Esophagus muscularis mucosa (tissue), 4 donors: Measurements from ENCODE around the gene COL2A1. TPM values are rescaled to one million over a fixed set of nuclear protein-coding genes. Genes with fewer than 3 reads are reported as not detected.

Experiments used
- DNase-seq: peaks from one replicate; pipeline ENCODE4 v3.0.0-alpha.2; 2017; ENCODE audit errors: extremely low spot score
- H3K27ac ChIP-seq, 4 donors: fragments of 200-600 bp; sonication (generic); replicated peaks in 1 of 4; 1 replicate in 3 of 4; 2 replicates in 1 of 4; pipeline ENCODE4 v1.5.1; 2016 to 2019; ENCODE audit warnings: mild to moderate bottlenecking in 1 of 4
- H3K27me3 ChIP-seq, 4 donors: fragments of 200-600 bp; sonication (generic); one replicate each; pipeline versions ENCODE4 v1.5.1 to v1.6.0; 2016 to 2019
- H3K36me3 ChIP-seq, 4 donors: fragments of 200-600 bp; sonication (generic); one replicate each; pipeline ENCODE4 v1.5.1; 2016 to 2019
- H3K4me1 ChIP-seq, 4 donors: fragments of 200-600 bp; sonication (generic); one replicate each; pipeline ENCODE4 v1.5.1; 2016 to 2019
- H3K4me3 ChIP-seq, 4 donors: fragments of 200-600 bp; sonication (generic); 1 replicate in 2 of 4; 2 replicates in 2 of 4; pipeline ENCODE4 v1.5.1; 2016 to 2019; ENCODE audit warnings: mild to moderate bottlenecking in 4 of 4, moderate library complexity in 1 of 4
- H3K9me3 ChIP-seq, 4 donors: fragments of 200-600 bp; sonication (generic); 1 replicate in 3 of 4; 2 replicates in 1 of 4; pipeline ENCODE4 v1.5.1; 2016 to 2019
- CTCF ChIP-seq, 3 experiments: fragments of 200-600 bp in 2 of 3; fragments of 450-650 bp in 1 of 3; sonication (generic) in 2 of 3; IDR thresholded peaks; one replicate each; pipeline ENCODE4 v1.5.1; 2017 to 2019; ENCODE audit warnings: antibody characterized with exemption in 3 of 3, mild to moderate bottlenecking in 2 of 3, moderate library complexity in 1 of 3
- EP300 ChIP-seq: sonication (generic); formaldehyde crosslinking; IDR thresholded peaks from one replicate; pipeline ENCODE4 v1.6.1; 2017; ENCODE audit warnings: antibody characterized with exemption
- POLR2A ChIP-seq: fragments of 450-650 bp; IDR thresholded peaks from one replicate; pipeline ENCODE4 v1.6.1; 2017; ENCODE audit warnings: antibody characterized with exemption, moderate library complexity, mild to moderate bottlenecking, low read depth
- POLR2AphosphoS5 ChIP-seq, 2 donors: sonication (generic); formaldehyde crosslinking; IDR thresholded peaks; one replicate each; pipeline ENCODE4 v1.6.1; 2017; ENCODE audit warnings: antibody characterized with exemption in 2 of 2
- WGBS: methylation state at CpG from one replicate; pipeline ENCODE4 v1.1.5; 2018; 5-methylcytosine and 5-hydroxymethylcytosine counted together
- intact Hi-C: fragments of 100-400 bp; cut with DNase I; formaldehyde crosslinking; loops from one replicate; pipeline ENCODE4 v1.15.1; 2023
- total RNA-seq, 4 donors: library from RNA; depleted of rRNA; stranded (reverse); fragments of >200 nt; gene quantifications; one replicate each; pipeline versions ENCODE4 v1.1.0 to v1.2.1, GENCODE V29; 2016

The COL2A1 gene
- total RNA-seq, 4 donors from 2014 or later, result not detected

DNA sequence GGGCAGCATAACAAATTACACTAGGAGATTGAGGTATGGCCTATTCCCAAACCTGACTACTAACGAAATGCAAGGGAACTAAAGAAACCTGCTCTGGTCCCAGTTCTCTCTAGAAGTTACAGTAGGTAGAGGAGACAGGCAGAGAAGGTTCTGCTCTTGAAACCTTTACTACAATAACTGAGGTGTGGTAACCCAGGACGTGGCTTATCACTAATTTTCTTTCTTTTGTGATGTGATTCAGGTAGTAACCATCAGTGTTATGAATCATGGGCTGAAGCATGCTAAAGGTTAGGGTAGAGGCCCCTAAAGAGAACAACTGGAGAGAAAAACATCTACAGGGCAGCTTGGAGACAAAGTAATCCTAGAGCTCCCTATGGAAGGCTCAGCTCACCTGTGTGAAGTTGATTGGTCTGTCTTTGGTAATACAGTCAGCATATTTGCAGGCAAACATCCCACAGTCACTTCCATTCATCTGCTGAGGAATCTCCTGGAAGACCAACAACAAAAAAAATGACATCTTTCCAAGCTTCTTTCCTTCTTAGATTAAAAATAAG lies 41.8 kb upstream of the COL2A1 start:
- Histone ChIP-seq H3K9me3 (no peaks in the 10 kb centered on the region), H3K4me3 (no peak overlapping the region), H3K27ac (no peak overlapping the region), H3K27me3 (no peaks in the 10 kb centered on the region), H3K36me3 (peaks cover 31 to 88% (median 70%) of the 10 kb centered on the region in 4 donors), H3K4me1 (no peaks in the 10 kb centered on the region)
- DNase-seq, result no peak
- intact Hi-C loops, result no loop called here
- TF ChIP-seq CTCF (IDR thresholded peaks at IDR 0.05) (no peak), EP300 (no peak), POLR2AphosphoS5 (IDR thresholded peaks at IDR 0.05) (no peak), POLR2A (no peak)
- WGBS, result 91% methylated on average over 2 of the region's 2 CpGs

GRCh38 chr12:48045061-48045846 lies 41.0 kb upstream of the COL2A1 start:
- H3K27me3 ChIP-seq, result no peaks in the 10 kb centered on the region
- H3K27ac ChIP-seq, result no peak overlapping the region
- no peaks in the 10 kb centered on the region for H3K4me1 ChIP-seq
- intact Hi-C loops, result no loop called here
- DNase-seq, result no peak
- 90% methylated on average over 6 of the region's 6 CpGs for WGBS
- no peaks in the 10 kb centered on the region for H3K9me3 ChIP-seq
- TF ChIP-seq EP300, result no peak
- TF ChIP-seq POLR2A, result no peak
- no peak for TF ChIP-seq CTCF (IDR thresholded peaks at IDR 0.05)
- TF ChIP-seq POLR2AphosphoS5 (IDR thresholded peaks at IDR 0.05), result no peak
- H3K36me3 ChIP-seq, result peaks cover 31 to 80% (median 69%) of the 10 kb centered on the region in 4 donors
- H3K4me3 ChIP-seq, result no peak overlapping the region

DNA sequence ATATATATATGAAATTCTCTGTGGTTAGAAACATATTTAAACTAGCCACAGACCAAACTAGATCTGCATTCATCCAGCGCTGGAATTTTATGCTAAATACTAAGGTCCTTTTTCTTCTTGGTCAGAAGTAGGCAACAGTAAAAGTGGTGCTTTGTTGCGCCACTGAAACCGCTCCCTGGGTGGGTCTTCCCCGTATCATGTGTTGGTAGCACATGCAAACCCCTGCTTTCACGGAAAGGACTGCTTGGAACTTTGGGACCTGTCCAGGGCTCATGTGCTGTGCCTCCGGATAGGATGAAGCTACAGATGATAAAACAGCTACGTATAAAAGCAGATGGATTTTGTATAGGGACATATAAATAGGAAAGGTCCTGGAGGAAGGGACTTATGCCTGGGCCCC lies 40.1 kb upstream of the COL2A1 start:
- 89% methylated on average over 7 of the region's 7 CpGs for WGBS
- intact Hi-C loops, result no loop called here
- Histone ChIP-seq H3K36me3 (peaks cover 31 to 71% (median 62%) of the 10 kb centered on the region in 4 donors), H3K4me3 (no peak overlapping the region), H3K27me3 (no peaks in the 10 kb centered on the region), H3K27ac (no peak overlapping the region), H3K9me3 (no peaks in the 10 kb centered on the region), H3K4me1 (no peaks in the 10 kb centered on the region)
- TF ChIP-seq POLR2AphosphoS5 (IDR thresholded peaks at IDR 0.05), result no peak
- no peak for TF ChIP-seq CTCF (IDR thresholded peaks at IDR 0.05)
- TF ChIP-seq EP300, result no peak
- no peak for TF ChIP-seq POLR2A
- no peak for DNase-seq

GRCh38 chr12:48043771-48044170 lies 39.5 kb upstream of the COL2A1 start:
- H3K27ac ChIP-seq, result no peak overlapping the region
- no peaks in the 10 kb centered on the region for H3K4me1 ChIP-seq
- no peak overlapping the region for H3K4me3 ChIP-seq
- peaks cover 29 to 65% (median 56%) of the 10 kb centered on the region in 4 donors for H3K36me3 ChIP-seq
- no peaks in the 10 kb centered on the region for H3K27me3 ChIP-seq
- 72% methylated on average over 4 of the region's 4 CpGs for WGBS
- no peak for DNase-seq
- no peaks in the 10 kb centered on the region for H3K9me3 ChIP-seq
- intact Hi-C loops, result no loop called here
- no peak for TF ChIP-seq POLR2AphosphoS5 (IDR thresholded peaks at IDR 0.05)
- no peak for TF ChIP-seq EP300
- no peak for TF ChIP-seq POLR2A
- TF ChIP-seq CTCF (IDR thresholded peaks at IDR 0.05), result no peak
